Stomach (tissue), 4 donors: Measurements from ENCODE around the gene KCNIP3.

Experiments
- CTCF ChIP-seq, 7 experiments: fragments of 450-650 bp in 4 of 7; fragments of 200-600 bp in 3 of 7; sonication (generic) in 3 of 7; IDR thresholded peaks; one replicate each; pipeline ENCODE4 v1.5.1; 2016 to 2019; ENCODE audit warnings: antibody characterized with exemption in 7 of 7, control low read depth in 2 of 7, mild to moderate bottlenecking in 1 of 7
- EP300 ChIP-seq: sonication (generic); formaldehyde crosslinking; IDR thresholded peaks from one replicate; pipeline ENCODE4 v1.6.1; 2017; ENCODE audit warnings: antibody characterized with exemption
- POLR2A ChIP-seq, 4 donors: fragments of 450-650 bp; IDR thresholded peaks; one replicate each; pipeline ENCODE4 v1.6.1; 2016; ENCODE audit warnings: antibody characterized with exemption in 4 of 4, control low read depth in 2 of 4, mild to moderate bottlenecking in 1 of 4, moderate library complexity in 1 of 4

- TF ChIP-seq CTCF (IDR thresholded peaks at IDR 0.05) (no peak), EP300 (no peak), POLR2A (IDR thresholded peaks at IDR 0.05) (no peak)
Measured at GRCh38 chr2:95333888-95334338, 36.8 kb downstream of the KCNIP3 start.
